Stimulated activated CD4-positive, alpha-beta T cell treated with anti-CD3 and anti-CD28 coated beads, Interleukin-12 subunit alpha, Interleukin-12 subunit beta, amount 100 ng/mL, for 48 hours (primary cell): ENCODE results near the gene ATF6.
A peak's percentile ranks its signal among the peaks of the same experiment; 100 is the strongest.

Experiments
- DNase-seq, 3 donors: peaks; one replicate each; pipeline ENCODE4 v3.0.0-alpha.2; 2020; ENCODE audit warnings: low read depth in 2 of 3, low spot score in 1 of 3

The ATF6 gene

GRCh38 chr1:161885759-161886158 lies 119.6 kb downstream of the ATF6 start:
- DNase-seq: no peak

- no peak for DNase-seq
Measured at GRCh38 chr1:161886589-161886988, 120.5 kb downstream of the ATF6 start.

- no peak for DNase-seq
Measured at GRCh38 chr1:161887730-161888287, 121.7 kb downstream of the ATF6 start.

GRCh38 chr1:161890574-161890973 lies 124.5 kb downstream of the ATF6 start:
- no peak for DNase-seq

GRCh38 chr1:161899091-161899490 lies 133.0 kb downstream of the ATF6 start:
- no peak for DNase-seq

- DNase-seq: no peak
Measured at GRCh38 chr1:161900160-161900559, 134.0 kb downstream of the ATF6 start.

- DNase-seq: no peak
Measured at GRCh38 chr1:161902182-161902581, 136.1 kb downstream of the ATF6 start.

GRCh38 chr1:161905269-161905884 lies 139.3 kb downstream of the ATF6 start:
- DNase-seq: no peak

- no peak for DNase-seq
Measured at GRCh38 chr1:161907265-161907664, 141.1 kb downstream of the ATF6 start.

- no peak for DNase-seq
Measured at GRCh38 chr1:161908264-161908663, 142.1 kb downstream of the ATF6 start.

GRCh38 chr1:161910604-161911003 lies 144.5 kb downstream of the ATF6 start:
- DNase-seq: no peak

- DNase-seq: no peak
Measured at GRCh38 chr1:161913482-161914140, 147.5 kb downstream of the ATF6 start.

- no peak for DNase-seq
Measured at GRCh38 chr1:161914595-161914994, 148.5 kb downstream of the ATF6 start.

- peak; percentile 19 to 40 (median 21) for DNase-seq
Measured at GRCh38 chr1:161915051-161915503, 149.0 kb downstream of the ATF6 start.

- DNase-seq: no peak
Measured at GRCh38 chr1:161915978-161916377, 149.9 kb downstream of the ATF6 start.

- DNase-seq: no peak
Measured at GRCh38 chr1:161919229-161919628, 153.1 kb downstream of the ATF6 start.

GRCh38 chr1:161921491-161921890 lies 155.4 kb downstream of the ATF6 start:
- DNase-seq: no peak

GRCh38 chr1:161921990-161922389 lies 155.9 kb downstream of the ATF6 start:
- no peak for DNase-seq

GRCh38 chr1:161928056-161928455 lies 161.9 kb downstream of the ATF6 start:
- no peak for DNase-seq

GRCh38 chr1:161929137-161929536 lies 163.0 kb downstream of the ATF6 start:
- DNase-seq: no peak

GRCh38 chr1:161930064-161930463 lies 163.9 kb downstream of the ATF6 start:
- no peak for DNase-seq

- DNase-seq: no peak
Measured at GRCh38 chr1:161932668-161933067, 166.5 kb downstream of the ATF6 start.
